HG02642 (cell line): ENCODE measurements around the gene PDE3B.
"Not testable (repeated sequence)": the region's sequence is repeated elsewhere in the genome, so short reads cannot be mapped to it uniquely, and the experiment has no call there.

Source experiments
- ATAC-seq: cut with Tn5 transposase; IDR thresholded peaks from one replicate; pipeline ENCODE4 v1.9.1; 2021; ENCODE audit warnings: mild to moderate bottlenecking; ENCODE audit not compliant: unreplicated experiment, poor library complexity

The PDE3B gene

DNA sequence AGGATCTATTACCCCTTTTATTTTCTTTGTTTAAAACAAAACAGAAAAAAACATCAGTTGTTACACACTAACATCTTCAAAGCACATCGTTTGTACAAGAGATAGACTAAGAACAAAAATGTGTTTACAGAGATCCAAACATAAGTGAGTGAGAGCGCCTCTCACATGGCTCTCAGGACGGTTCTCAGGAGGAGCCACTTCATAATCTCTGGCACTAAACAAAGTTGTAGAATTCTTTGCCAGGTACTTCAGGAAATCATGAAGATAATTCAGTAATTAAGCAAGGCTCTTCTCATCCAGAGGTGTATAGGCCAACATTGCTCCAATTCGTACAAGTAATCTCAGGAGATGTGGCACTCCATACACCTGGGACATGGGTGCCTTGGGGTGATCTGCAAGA is 29.8 kb downstream of the PDE3B start:
- no peak for ATAC-seq

GRCh38 chr11:14673824-14674405 is 30.3 kb downstream of the PDE3B start:
- ATAC-seq, result no peak

DNA sequence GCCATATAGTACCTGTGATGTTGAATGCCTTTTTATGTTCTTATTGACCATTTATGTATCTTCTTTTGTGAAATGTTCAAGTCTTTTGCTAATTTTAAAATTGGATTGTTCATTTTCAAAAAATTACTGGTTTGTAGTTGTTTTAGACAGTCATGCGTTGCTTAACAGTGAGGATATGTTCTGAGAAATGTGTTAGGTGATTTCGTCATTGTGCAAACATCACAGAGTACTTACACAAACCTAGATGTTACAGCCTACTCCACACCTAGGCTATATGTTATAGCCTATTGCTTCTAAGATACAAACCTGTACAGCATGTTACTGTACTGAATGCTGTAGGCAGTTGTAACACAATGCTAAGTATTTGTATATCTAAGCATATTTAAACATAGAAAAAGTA is 32.5 kb downstream of the PDE3B start:
- ATAC-seq, result no peak

GRCh38 chr11:14677146-14677545 is 33.5 kb downstream of the PDE3B start:
- ATAC-seq, result no peak

GRCh38 chr11:14678350-14678749 is 34.7 kb downstream of the PDE3B start:
- ATAC-seq, result no peak

DNA sequence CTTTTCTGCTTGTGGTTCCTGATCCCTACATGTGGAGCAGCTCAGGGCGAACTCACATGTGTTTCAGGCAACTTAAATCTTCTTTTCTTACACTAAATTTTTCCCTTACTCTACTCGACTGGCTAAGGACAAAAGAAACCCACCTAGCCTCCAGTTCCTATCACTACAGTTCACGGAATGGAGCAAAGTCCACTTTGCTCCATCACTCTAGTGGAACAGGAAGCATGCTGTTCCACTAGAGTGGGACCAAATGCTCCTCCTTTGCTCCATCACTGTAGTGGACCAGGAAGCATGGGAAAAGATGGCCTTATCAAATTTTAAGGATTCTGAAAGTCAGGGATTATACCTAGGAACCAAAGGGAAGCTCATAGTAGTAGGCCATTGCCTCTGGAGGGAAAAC is 36.1 kb downstream of the PDE3B start:
- no peak for ATAC-seq

GRCh38 chr11:14684234-14684915 is 40.8 kb downstream of the PDE3B start:
- ATAC-seq, result not testable (repeated sequence)

DNA sequence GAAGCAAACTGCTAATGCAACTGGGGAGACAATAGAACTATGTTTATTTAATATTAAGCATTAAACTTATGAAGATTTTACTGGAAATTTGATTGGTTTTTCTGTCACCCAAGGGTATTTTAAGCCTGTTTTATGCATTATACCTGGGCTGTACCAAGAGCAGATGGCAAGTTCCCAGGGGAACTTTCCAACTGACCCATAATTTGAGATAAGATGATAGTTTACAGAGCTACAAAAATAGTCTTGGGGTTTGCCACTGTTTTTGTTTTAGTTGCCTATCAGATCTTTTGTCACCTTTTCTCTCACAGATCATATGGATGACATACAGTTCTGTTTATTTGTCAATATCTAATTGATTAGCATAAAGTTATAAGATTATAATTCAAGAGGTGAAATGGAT is 43.9 kb downstream of the PDE3B start:
- no peak for ATAC-seq

DNA sequence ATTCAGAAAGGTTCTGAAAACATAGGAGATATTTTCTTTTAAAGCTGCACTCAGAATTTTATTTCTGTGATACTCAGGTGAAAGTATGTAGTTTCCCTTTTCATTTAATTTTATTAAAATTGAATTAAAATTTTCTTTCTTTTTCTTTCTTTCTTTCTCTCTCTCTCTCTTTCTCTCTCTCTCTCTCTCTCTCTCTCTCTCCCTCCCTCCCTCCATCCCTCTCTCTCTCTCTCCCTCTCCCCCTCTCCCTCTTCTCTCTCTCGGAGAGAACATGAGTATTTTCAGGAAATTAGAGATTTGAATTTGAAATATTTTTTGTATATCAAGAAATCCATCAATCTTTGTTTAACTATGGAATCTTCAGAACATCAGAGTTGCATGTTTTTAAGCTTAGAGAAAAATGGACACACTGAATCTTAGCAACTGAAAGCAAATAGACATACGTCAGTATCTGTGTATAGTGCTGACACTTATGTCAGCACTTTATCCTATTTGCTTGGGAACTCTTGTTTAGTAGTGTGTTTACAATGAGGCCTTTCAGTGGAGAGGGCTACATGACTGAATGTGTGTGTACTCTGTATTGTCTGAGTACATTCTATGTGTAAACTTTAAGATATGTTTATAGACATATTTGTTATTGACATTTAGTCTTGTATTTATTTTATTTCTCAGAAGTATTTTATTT is 44.5 kb downstream of the PDE3B start:
- no peak for ATAC-seq

DNA sequence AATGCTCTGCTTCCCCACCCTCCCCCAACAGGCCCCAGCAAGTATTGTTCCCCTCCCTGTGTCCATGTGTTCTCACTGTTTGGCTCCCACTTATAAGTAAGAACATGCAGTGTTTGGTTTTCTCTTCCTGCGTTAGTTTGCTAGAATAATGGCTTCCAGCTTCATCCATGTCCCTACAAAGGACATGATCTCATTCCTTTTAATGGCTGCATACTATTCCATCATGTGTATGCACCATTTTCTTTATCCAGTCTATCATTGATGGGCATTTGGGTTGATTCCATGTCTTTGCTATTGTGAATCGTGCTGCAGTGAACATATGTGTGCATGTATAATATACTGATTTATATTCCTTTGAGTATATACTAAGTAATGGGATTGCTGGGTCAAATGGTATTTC is 52.1 kb downstream of the PDE3B start:
- ATAC-seq, result not testable (repeated sequence)

GRCh38 chr11:14698771-14699170 is 55.2 kb downstream of the PDE3B start:
- ATAC-seq, result no peak

- no peak for ATAC-seq
Measured at GRCh38 chr11:14700593-14700992, 57.0 kb downstream of the PDE3B start.

DNA sequence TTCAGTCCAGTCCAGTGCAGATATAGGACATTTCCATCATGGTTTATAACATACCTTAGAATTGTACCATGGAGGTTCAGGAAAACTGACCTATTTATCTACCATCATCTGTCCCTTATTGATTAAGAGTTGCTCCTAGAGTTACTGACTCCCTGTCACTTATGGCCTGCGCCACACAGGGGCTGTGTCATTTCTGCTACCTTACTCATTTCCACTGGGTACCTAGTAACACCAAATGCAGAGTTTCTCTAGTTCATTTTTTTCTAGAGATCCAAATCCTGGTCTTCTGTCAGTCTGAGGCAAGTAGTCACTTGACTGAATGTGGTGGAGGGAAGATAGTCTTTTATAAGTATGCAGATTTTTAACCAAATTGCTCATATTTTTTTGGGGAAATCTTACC is 59.2 kb downstream of the PDE3B start:
- no peak for ATAC-seq

- no peak for ATAC-seq
Measured at GRCh38 chr11:14703731-14704130, 60.1 kb downstream of the PDE3B start.

- ATAC-seq, result no peak
Measured at GRCh38 chr11:14705067-14705466, 61.5 kb downstream of the PDE3B start.

GRCh38 chr11:14713496-14714244 is 70.1 kb downstream of the PDE3B start:
- ATAC-seq, result no peak

GRCh38 chr11:14715669-14716068 is 72.1 kb downstream of the PDE3B start:
- not testable (repeated sequence) for ATAC-seq

GRCh38 chr11:14722496-14722895 is 78.9 kb downstream of the PDE3B start:
- ATAC-seq, result no peak

GRCh38 chr11:14725150-14725549 is 81.5 kb downstream of the PDE3B start:
- no peak for ATAC-seq

DNA sequence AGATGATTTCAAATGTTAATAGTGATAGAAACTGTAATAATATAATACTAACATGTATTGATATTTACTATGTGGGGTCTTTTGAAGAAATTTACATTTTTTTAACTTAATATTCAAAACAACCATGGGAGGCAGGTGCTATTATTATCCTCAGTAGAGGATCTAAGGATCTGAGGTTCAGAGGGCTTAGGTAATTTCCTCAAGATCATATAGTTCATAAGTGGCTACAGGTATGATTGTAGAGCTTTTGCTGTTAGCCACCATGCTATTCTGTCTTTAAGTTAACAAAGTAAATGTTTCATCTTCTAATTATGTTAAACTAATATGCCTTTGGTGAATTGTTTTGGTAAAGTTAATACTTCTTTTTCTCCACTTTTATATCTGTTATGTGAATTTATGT is 83.6 kb downstream of the PDE3B start:
- ATAC-seq, result no peak

GRCh38 chr11:14727746-14728145 is 84.1 kb downstream of the PDE3B start:
- ATAC-seq, result no peak
